GM10248 (cell line): ENCODE results near the gene BIRC7.
"Not testable (repeated sequence)": the region's sequence is repeated elsewhere in the genome, so short reads cannot be mapped to it uniquely, and the experiment has no call there.

Source experiments
- CTCF ChIA-PET: fragments of 300-600 bp; sonication (Branson Sonifier 250); formaldehyde crosslinking; extraction: SDS; loops from one replicate; lab custom pipeline; 2021; ENCODE audit warnings: antibody characterized with exemption; lab: Yijun Ruan, JAX
- POLR2A ChIA-PET: fragments of 350-650 bp; sonication (Branson Sonifier 250); formaldehyde crosslinking; extraction: SDS; loops from one replicate; lab custom pipeline; 2020; ENCODE audit warnings: antibody characterized with exemption; lab: Yijun Ruan, JAX
- DNase-seq: peaks from one replicate; pipeline ENCODE4 v3.0.0; 2012; ENCODE audit errors: extremely low spot score
- CTCF ChIP-seq: IDR thresholded peaks from 2 replicates; pipeline ENCODE4 v1.5.1; 2012; ENCODE audit warnings: mild to moderate bottlenecking, low read depth; ENCODE audit errors: extremely low read depth, missing control alignments, control extremely low read depth

The BIRC7 gene

GRCh38 chr20:63218701-63219446, 16.8 kb upstream of the BIRC7 start:
- ChIA-PET CTCF (interaction anchor here (1.6 kb wide), 1 partner anchor 10 kb away, joined by 8 read pairs; no protein-coding TSS in a partner anchor), POLR2A (no interaction called here)
- no peak for DNase-seq
- TF ChIP-seq CTCF: no peak

GRCh38 chr20:63219447-63219821, 16.3 kb upstream of the BIRC7 start:
- ChIA-PET POLR2A (no interaction called here), CTCF (interaction anchor here (1.2 to 1.8 kb wide), 3 partner anchors 9 to 14 kb away, joined by 4 to 8 read pairs (median 4); no protein-coding TSS in a partner anchor)
- TF ChIP-seq CTCF: no peak
- no peak for DNase-seq

DNA sequence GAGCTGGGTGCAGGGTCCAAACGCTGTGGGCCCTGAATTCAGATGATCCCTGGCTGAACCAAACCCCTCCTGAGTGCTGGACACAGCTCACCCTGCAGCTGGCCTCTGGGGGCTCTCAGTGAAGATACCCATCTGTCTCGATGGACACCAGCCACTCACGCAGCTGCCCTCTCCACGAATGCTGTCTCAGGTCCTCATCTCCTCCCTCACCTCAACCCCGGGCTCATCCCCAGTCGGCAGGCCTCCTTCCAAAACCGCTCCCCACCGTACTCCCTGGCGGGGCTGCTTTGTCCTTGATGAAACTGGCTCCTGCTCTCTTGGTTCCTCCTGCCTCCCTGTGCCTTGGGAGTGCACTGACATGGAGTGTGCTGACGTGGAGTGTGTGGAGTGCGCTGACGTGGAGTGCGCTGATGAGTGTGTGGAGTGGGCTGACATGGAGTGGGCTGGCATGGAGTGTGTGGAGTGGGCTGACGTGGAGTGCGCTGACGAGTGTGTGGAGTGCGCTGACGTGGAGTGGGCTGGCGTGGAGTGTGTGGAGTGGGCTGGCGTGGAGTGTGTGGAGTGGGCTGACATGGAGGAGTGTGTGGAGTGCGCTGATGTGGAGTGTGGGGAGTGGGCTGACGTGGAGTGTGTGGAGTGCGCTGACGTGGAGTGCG, 15.7 kb upstream of the BIRC7 start:
- CTCF ChIA-PET: interaction anchor here (1.2 to 1.8 kb wide), 4 partner anchors 8 to 15 kb away, joined by 4 to 8 read pairs (median 5); partner anchors contain the start of gene BIRC7
- no peak for TF ChIP-seq CTCF
- POLR2A ChIA-PET: no interaction called here
- no peak for DNase-seq

GRCh38 chr20:63220696-63221399, 14.9 kb upstream of the BIRC7 start:
- DNase-seq: no peak
- no peak for TF ChIP-seq CTCF
- ChIA-PET CTCF (interaction anchor here (1.2 to 1.8 kb wide), 3 partner anchors 13 to 15 kb away, joined by 4 to 6 read pairs (median 4); partner anchors contain the start of gene BIRC7), POLR2A (no interaction called here)

DNA sequence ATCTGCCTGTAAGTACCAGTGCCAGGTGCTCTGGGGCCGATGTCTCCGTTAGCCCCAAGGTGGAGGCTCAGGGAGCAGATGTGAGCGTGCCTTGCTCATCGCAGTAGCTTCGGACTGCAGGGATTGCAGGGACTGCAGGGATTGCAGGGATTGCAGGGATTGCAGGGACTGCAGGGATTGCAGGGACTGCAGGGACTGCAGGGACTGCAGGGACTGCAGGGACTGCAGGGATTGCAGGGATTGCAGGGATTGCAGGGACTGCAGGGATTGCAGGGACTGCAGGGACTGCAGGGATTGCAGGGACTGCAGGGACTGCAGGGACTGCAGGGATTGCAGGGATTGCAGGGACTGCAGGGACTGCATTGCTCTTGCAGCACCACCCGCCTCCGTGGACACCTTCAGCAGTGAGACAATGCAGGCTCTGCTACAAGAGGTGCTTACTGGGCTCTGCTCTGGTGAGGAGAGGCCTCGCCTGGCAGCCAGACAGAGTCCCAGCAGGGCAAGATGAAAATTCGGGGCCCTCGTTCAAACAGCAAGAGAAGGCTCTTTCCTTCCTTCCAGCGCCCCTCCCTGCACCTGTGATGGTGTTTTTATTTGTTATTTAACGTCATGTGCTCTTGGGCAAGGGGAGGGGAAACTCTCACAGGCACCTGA, 14.2 kb upstream of the BIRC7 start:
- DNase-seq, POLR2A ChIA-PET: not testable (repeated sequence)
- CTCF ChIA-PET: interaction anchor here (1.7 to 1.8 kb wide), 2 partner anchors 12 to 14 kb away, joined by 4 to 6 read pairs; partner anchors contain the start of gene BIRC7

DNA sequence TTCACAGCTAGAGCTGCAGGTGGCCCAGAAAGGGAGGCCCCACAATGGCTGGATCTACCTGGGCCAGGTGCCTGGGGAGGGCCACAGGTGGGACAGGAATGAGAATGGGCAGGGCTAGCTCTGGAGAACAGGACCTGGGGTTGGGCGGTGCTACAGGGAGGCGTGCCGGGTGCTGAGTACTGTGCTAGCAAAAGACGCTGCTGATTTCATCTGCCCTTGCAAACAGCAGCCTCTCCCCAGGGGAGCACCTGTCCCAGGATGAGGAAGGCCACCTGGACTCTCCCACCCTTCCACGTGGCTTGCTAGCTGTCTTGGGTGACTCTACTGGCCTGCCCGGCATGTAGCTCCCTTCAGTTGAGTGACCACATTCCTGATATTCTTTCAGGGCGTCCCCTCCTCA, 13.2 kb upstream of the BIRC7 start:
- POLR2A ChIA-PET: no interaction called here
- no peak for DNase-seq
- no peak for TF ChIP-seq CTCF
- CTCF ChIA-PET: interaction anchor here (0.9 to 4.9 kb wide), 29 partner anchors 9 to 267 kb away, joined by 3 to 76 read pairs (median 8); partner anchors contain the start of genes ARFGAP1, BIRC7 and YTHDF1
